Measurements from ENCODE around the gene FKBP6.

FKBP6 gene

DNA sequence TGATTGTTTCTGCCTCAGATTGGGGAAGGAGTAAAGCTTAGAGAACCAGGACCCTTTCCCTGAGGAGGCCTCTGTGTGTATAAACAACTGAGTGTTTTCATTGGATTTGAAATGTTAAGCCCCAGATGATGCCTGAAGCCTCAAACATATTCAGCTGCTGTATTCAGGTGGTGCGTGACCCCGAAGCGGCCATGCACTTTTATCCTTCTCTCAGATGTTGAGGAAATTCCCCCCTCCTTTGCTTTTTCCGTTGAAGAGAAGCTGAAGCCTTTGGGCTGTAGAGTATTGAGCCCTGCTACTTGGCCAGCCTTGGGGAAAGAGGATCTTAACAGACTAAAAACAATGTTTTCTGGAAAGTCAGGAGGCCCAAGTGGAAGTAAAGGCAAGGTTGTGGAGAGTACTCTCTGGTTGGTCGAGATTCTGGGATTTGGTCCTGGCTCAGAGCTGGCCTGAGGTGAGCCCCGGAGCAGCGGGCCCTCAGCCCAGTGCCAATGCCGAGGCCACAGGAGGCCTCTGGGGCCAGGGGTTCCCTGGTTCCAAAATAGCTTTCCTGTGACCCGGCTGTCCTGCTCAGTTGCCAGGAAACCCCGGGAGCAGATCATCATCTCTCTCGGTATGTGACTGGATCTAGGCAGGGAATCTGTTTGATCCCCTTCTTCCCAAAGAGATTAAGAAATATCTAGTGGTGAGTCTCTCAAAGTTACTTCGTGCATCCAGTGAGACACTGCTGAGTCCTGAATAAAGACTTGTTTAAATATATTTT is 22.5 kb downstream of the FKBP6 start:
- TF ChIP-seq ZFX (IDR thresholded peaks at IDR 0.05; ENCODE audit: borderline replicate concordance), result no peak
- TF ChIP-seq, protein P1, sequence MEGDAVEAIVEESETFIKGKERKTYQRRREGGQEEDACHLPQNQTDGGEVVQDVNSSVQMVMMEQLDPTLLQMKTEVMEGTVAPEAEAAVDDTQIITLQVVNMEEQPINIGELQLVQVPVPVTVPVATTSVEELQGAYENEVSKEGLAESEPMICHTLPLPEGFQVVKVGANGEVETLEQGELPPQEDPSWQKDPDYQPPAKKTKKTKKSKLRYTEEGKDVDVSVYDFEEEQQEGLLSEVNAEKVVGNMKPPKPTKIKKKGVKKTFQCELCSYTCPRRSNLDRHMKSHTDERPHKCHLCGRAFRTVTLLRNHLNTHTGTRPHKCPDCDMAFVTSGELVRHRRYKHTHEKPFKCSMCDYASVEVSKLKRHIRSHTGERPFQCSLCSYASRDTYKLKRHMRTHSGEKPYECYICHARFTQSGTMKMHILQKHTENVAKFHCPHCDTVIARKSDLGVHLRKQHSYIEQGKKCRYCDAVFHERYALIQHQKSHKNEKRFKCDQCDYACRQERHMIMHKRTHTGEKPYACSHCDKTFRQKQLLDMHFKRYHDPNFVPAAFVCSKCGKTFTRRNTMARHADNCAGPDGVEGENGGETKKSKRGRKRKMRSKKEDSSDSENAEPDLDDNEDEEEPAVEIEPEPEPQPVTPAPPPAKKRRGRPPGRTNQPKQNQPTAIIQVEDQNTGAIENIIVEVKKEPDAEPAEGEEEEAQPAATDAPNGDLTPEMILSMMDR (IDR thresholded peaks at IDR 0.05), result no peak

DNA sequence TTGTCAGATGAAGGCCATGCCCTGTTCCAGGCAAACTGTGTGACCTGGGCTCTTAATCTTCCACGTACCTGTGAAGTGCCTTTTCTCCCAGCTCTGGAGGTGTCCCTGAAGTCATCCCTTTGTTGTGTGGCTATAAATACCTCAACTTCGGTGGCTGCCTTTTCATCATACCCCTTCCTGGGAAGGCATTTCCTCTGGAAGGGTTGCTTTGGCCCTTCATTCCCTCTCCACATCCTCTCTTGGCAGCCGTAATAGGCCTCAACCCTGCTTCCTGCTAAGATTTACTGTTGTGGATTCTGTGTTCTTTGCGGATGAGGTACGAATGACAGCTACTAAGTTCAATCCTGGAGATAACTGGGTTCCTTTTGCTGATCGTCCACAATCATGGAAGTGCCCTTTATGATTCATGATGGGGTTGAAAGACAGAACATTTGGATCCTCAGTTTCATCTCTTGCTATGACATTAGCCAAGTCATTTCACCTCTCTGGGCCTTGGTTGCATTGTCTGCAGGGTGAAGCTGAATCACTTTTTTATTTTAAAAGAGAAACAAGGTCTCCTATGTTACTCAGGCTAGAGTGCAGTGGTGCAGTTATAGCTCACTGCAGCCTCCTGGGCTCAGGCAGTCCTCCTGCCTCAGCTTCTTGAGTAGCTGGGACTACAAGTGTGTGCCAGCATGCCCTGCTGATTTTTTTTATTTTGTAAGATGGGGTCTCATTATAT is 23.6 kb downstream of the FKBP6 start:
- no peak overlapping the region for H3K27ac ChIP-seq
- TF ChIP-seq, protein P1 (IDR thresholded peaks at IDR 0.05), result no peak
- TF ChIP-seq ZFX (IDR thresholded peaks at IDR 0.05; ENCODE audit: borderline replicate concordance), result no peak

More for the DNA sequence above, 22.5 kb downstream of the FKBP6 start:
- H3K27ac ChIP-seq, result no peak overlapping the region

DNA sequence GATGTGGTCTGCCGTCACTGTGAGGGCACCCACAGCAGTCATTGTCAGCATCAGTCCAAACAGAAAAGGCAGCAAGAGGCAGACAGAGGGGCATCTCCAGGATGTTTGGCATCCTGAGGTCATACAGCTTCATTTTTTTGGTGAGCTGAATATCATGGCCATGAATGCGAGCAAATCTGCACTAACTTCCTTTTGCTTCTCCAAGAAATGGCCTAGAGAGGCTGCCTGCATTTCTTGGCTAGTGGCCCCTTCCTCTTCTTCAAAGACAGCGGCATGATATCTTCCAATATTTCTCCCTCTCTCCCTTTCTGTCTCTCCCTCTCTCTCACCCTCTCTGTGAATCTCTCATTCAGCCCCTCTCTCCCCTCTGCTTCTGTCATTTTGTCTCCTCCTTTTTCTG is 24.8 kb downstream of the FKBP6 start:
- no peak overlapping the region for H3K27ac ChIP-seq

DNA sequence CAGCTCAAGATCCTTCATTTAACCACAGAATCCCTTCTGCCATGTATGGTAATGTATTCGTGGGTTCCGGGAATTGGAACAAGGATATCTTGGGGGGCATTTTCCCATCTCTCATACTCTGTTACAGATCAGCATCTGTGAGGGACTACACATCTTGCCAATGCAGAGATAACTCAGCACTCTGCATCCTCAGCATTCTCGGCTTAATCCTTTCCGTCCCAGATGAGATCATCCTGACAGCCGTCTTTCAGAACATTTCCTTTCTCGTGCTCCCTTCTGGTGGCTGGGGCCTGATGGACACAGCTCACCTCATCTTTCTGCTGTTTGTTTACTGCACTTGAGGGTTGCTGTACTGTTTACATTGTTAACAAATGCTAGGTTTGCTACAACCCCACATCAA is 25.3 kb downstream of the FKBP6 start:
- H3K27ac ChIP-seq, result no peak overlapping the region
- TF ChIP-seq, protein P1 (IDR thresholded peaks at IDR 0.05), result no peak
- no peak for TF ChIP-seq ZFX (IDR thresholded peaks at IDR 0.05; ENCODE audit: borderline replicate concordance)

More for the DNA sequence above, 24.8 kb downstream of the FKBP6 start:
- TF ChIP-seq ZFX (IDR thresholded peaks at IDR 0.05; ENCODE audit: borderline replicate concordance), result no peak
- TF ChIP-seq, protein P1 (IDR thresholded peaks at IDR 0.05), result no peak

DNA sequence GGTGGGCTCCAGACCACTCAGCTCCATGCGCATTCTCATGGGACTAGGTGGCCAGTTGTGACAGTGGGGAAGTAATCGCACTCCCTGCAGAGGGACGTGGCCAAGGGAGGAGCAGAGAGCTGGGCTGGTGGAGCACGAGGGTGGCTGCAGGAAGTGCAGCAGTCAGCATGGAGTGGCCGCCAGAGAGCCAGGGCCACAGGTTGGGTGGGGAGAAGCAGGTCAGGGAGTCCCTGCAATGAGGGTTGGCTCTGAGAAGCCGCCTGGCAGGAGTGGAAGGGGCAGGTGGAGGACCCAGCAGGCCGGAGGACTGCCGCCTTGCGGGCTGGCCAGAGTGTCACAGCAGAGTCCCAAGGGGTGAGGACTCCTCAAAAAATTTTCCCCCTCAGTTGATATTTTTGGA is 26.2 kb downstream of the FKBP6 start:
- TF ChIP-seq ZFX (IDR thresholded peaks at IDR 0.05; ENCODE audit: borderline replicate concordance), result no peak
- TF ChIP-seq, protein P1 (IDR thresholded peaks at IDR 0.05), result no peak
- no peak overlapping the region for H3K27ac ChIP-seq

DNA sequence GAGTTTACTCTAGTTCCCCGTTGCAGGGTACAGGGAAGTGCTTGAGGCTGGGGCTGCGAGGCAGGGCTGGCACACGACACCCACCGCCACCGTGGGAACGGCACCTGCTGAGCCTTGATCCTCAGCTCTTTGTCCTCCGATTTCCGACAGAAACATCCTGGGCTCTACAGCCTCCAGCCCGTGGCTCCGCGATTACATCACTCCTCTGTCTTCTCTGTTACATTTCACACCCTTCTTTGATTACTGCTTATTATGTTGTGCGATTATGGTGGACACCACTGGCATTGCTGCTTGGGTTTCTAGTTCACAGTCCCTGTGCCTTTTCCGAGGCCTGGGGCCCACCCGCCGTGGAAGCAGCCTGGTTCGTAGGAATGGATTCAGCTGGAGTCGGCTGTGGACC is 26.9 kb downstream of the FKBP6 start:
- TF ChIP-seq ZFX (IDR thresholded peaks at IDR 0.05; ENCODE audit: borderline replicate concordance), result no peak
- TF ChIP-seq, protein P1 (IDR thresholded peaks at IDR 0.05), result no peak
- no peak overlapping the region for H3K27ac ChIP-seq

DNA sequence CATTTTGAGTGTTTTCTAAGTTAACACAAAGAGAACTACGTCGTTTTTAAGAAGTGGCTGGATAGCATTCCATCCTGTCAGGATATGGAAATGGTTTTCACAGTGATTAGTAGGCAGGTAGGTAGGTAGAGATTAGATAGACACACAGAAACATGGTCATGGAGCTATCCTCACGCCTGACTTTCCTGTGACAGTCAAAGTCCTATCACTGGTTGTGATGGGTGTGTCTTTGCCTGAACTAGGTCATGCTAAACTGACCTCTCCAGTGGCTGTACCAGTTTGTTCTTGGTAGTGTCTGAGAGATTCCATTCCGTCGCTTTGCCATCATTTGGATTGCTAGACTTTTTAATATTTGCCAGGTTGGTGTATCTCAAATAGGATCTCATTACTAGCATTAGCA is 28.2 kb downstream of the FKBP6 start:
- no peak overlapping the region for H3K27ac ChIP-seq
- TF ChIP-seq, protein P1 (IDR thresholded peaks at IDR 0.05), result no peak
- no peak for TF ChIP-seq ZFX (IDR thresholded peaks at IDR 0.05; ENCODE audit: borderline replicate concordance)
